ENCODE data around the gene WDR27. TPM values are rescaled to one million over a fixed set of nuclear protein-coding genes. Genes with fewer than 3 reads are reported as not detected.

The WDR27 gene
- total RNA-seq, 2 experiments from 2014 or later, result 48.8 to 49.6 TPM

DNA sequence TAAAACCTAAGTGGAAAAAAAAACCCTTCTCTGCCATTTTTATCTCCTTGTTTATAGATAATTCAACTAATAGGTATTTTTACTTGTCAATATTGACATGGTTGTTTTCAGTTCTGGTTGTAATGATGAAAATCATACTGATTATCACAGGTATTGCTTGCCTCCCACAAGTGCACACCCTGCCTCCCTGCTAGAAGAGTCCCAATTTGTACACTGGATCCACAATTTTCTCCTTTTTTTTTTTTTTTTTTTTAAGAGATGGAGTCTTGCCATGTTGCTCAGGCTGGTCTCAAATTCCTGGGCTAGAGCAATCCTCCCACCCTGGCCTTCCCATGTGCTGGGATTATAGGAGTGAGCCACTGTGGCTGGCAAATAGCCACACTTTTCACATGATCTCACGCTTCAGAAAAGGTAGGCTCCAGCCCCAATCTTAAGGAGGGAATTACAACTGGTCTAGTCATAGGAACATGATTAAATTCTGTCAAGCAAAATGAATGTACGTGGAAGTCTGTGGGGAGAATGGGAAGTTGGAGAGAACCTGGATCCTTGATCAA lies 37.2 kb upstream of the WDR27 start:
- ATAC-seq, result no peak

GRCh38 chr6:169738204-169738975 lies 36.6 kb upstream of the WDR27 start:
- intact Hi-C loops (cut with micrococcal nuclease), result no loop called here
- Mint-ChIP-seq H3K4me3 (no peak overlapping the region), H3K9me3 (no peaks in the 10 kb centered on the region), H3K27ac (no peak overlapping the region), H3K36me3 (ENCODE audit: low read depth) (no peaks in the 10 kb centered on the region), H3K4me1 (ENCODE audit: low read depth) (peaks cover 8% of the 10 kb centered on the region), H3K27me3 (peaks cover 16% of the 10 kb centered on the region)
- POLR2A ChIA-PET, result interaction anchor here (0.6 to 1.0 kb wide), 2 partner anchors 11 to 860 kb away, joined by 3 to 4 read pairs; no protein-coding TSS in a partner anchor
- DNase-seq (peak; percentile 14), ATAC-seq (peak; percentile 61)
- CTCF ChIA-PET, result no interaction called here
- TF ChIP-seq, protein P1, sequence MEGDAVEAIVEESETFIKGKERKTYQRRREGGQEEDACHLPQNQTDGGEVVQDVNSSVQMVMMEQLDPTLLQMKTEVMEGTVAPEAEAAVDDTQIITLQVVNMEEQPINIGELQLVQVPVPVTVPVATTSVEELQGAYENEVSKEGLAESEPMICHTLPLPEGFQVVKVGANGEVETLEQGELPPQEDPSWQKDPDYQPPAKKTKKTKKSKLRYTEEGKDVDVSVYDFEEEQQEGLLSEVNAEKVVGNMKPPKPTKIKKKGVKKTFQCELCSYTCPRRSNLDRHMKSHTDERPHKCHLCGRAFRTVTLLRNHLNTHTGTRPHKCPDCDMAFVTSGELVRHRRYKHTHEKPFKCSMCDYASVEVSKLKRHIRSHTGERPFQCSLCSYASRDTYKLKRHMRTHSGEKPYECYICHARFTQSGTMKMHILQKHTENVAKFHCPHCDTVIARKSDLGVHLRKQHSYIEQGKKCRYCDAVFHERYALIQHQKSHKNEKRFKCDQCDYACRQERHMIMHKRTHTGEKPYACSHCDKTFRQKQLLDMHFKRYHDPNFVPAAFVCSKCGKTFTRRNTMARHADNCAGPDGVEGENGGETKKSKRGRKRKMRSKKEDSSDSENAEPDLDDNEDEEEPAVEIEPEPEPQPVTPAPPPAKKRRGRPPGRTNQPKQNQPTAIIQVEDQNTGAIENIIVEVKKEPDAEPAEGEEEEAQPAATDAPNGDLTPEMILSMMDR (IDR thresholded peaks at IDR 0.05), result no peak

More for the DNA sequence above, 37.2 kb upstream of the WDR27 start:
- DNase-seq, result no peak
- ChIA-PET POLR2A (interaction anchor here (0.6 kb wide), 1 partner anchor 860 kb away, joined by 4 read pairs; no protein-coding TSS in a partner anchor), CTCF (no interaction called here)
- no peak overlapping the region for H3K27ac Mint-ChIP-seq
- no peak overlapping the region for H3K4me3 Mint-ChIP-seq
- H3K4me1 Mint-ChIP-seq (ENCODE audit: low read depth), result peaks cover 8% of the 10 kb centered on the region
- TF ChIP-seq, protein P1 (IDR thresholded peaks at IDR 0.05), result no peak
- H3K9me3 Mint-ChIP-seq, result no peaks in the 10 kb centered on the region
- H3K36me3 Mint-ChIP-seq (ENCODE audit: low read depth), result no peaks in the 10 kb centered on the region
- H3K27me3 Mint-ChIP-seq, result peaks cover 14% of the 10 kb centered on the region
- intact Hi-C loops (cut with micrococcal nuclease), result no loop called here

- TF ChIP-seq, protein P1 (IDR thresholded peaks at IDR 0.05), result no peak
- peaks cover 23% of the 10 kb centered on the region for H3K4me1 Mint-ChIP-seq (ENCODE audit: low read depth)
- H3K9me3 Mint-ChIP-seq, result no peaks in the 10 kb centered on the region
- DNase-seq (no peak), ATAC-seq (no peak)
- H3K27me3 Mint-ChIP-seq, result peaks cover 6% of the 10 kb centered on the region
- H3K27ac Mint-ChIP-seq, result no peak overlapping the region
- no peak overlapping the region for H3K4me3 Mint-ChIP-seq
- peaks cover 9% of the 10 kb centered on the region for H3K36me3 Mint-ChIP-seq (ENCODE audit: low read depth)
- ChIA-PET POLR2A (no interaction called here), CTCF (interaction anchor here (2.0 kb wide), 1 partner anchor 21 kb away, joined by 9 read pairs; no protein-coding TSS in a partner anchor)
- intact Hi-C loops (cut with micrococcal nuclease), result no loop called here
Measured at GRCh38 chr6:169729961-169730360, 28.1 kb upstream of the WDR27 start.

DNA sequence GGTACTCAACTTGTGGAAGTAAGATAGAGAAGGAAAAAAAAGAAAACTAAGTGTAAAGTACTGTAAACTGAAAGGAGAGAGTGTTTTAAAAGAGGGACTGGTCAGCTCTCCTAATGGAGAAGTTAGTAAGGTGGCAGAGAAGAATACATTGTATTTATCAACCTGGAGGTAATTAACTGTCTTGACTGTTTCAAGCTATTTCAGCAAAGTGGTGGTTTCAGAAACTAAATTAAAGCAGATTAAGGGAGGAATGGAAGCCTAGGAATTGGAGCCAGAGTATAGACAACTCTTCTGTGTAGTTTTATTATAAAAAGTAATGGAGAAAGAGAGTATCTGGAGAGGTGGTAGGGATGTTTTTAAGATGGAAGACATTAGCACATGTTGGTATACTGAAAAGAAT lies 25.1 kb upstream of the WDR27 start:
- DNase-seq, result no peak
- CTCF ChIA-PET, result no interaction called here
- Mint-ChIP-seq H3K9me3 (no peaks in the 10 kb centered on the region), H3K27me3 (no peaks in the 10 kb centered on the region), H3K27ac (no peak overlapping the region), H3K4me3 (no peak overlapping the region), H3K4me1 (ENCODE audit: low read depth) (peaks cover 25% of the 10 kb centered on the region), H3K36me3 (ENCODE audit: low read depth) (peaks cover 11% of the 10 kb centered on the region)
- intact Hi-C loops (cut with micrococcal nuclease), result loop anchor here (2.0 kb wide), 1 partner anchor 24 kb away; the partner anchor contains the start of genes DYNLT2 and ERMARD
- no peak for ATAC-seq
- TF ChIP-seq, protein P1 (IDR thresholded peaks at IDR 0.05), result no peak
- POLR2A ChIA-PET, result interaction anchor here (0.9 to 7.8 kb wide), 2 partner anchors 25 to 26 kb away, joined by 4 to 73 read pairs; partner anchors contain the start of genes C6orf120, DYNLT2, ERMARD and WDR27

- no peaks in the 10 kb centered on the region for H3K9me3 Mint-ChIP-seq
- no peaks in the 10 kb centered on the region for H3K27me3 Mint-ChIP-seq
- H3K27ac Mint-ChIP-seq, result peak overlapping the region; percentile 88
- DNase-seq (no peak), ATAC-seq (no peak)
- POLR2A ChIA-PET, result interaction anchor here (1.1 to 7.8 kb wide), 6 partner anchors 9 to 27 kb away, joined by 3 to 95 read pairs (median 10); partner anchors contain the start of genes C6orf120, DYNLT2, ERMARD and WDR27
- H3K4me1 Mint-ChIP-seq (ENCODE audit: low read depth), result peaks cover 32% of the 10 kb centered on the region
- intact Hi-C loops (cut with micrococcal nuclease), result loop anchor here (2.0 kb wide), 1 partner anchor 25 kb away; the partner anchor contains the start of genes DYNLT2 and ERMARD
- CTCF ChIA-PET, result interaction anchor here (1.5 kb wide), 1 partner anchor 11 kb away, joined by 3 read pairs; no protein-coding TSS in a partner anchor
- TF ChIP-seq, protein P1 (IDR thresholded peaks at IDR 0.05), result no peak
- H3K36me3 Mint-ChIP-seq (ENCODE audit: low read depth), result peaks cover 13% of the 10 kb centered on the region
- H3K4me3 Mint-ChIP-seq, result peak overlapping the region; percentile 84
Measured at GRCh38 chr6:169726049-169726400, 24.2 kb upstream of the WDR27 start.
